Large intestine (tissue), 12 donors: ENCODE measurements around the gene TNNT2. TPM values are rescaled to one million over a fixed set of nuclear protein-coding genes. Genes with fewer than 3 reads are reported as not detected.

Experiments used
- DNase-seq, 2 donors: peaks; one replicate each; pipeline versions ENCODE4 v3.0.0 to v3.0.0-alpha.2; 2013
- H3K27ac ChIP-seq: one replicate; pipeline ENCODE4 v1.5.1; 2013; ENCODE audit warnings: low read length
- H3K27me3 ChIP-seq: 2 replicates; pipeline ENCODE4 v1.6.1; 2013; ENCODE audit warnings: low read length; ENCODE audit not compliant: control insufficient read depth, insufficient read depth
- H3K36me3 ChIP-seq: 2 replicates; pipeline ENCODE4 v1.6.1; 2013; ENCODE audit warnings: low read length; ENCODE audit not compliant: control insufficient read depth, insufficient read depth
- H3K4me1 ChIP-seq: one replicate; pipeline ENCODE4 v1.6.1; 2013; ENCODE audit warnings: low read length; ENCODE audit not compliant: control insufficient read depth, insufficient read depth
- H3K4me3 ChIP-seq: one replicate; pipeline ENCODE4 v1.5.1; 2013; ENCODE audit warnings: low read length
- H3K9me3 ChIP-seq: one replicate; pipeline ENCODE4 v1.6.1; 2013; ENCODE audit warnings: mild to moderate bottlenecking, low read depth, low read length, moderate library complexity; ENCODE audit not compliant: control insufficient read depth
- WGBS: methylation state at CpG from one replicate; pipeline ENCODE4 v1.1.5; 2013; ENCODE audit warnings: low lambda C conversion rate; ENCODE audit not compliant: insufficient coverage; 5-methylcytosine and 5-hydroxymethylcytosine counted together
- long read RNA-seq, 11 donors: transcript quantifications; one replicate each; lab custom pipeline, GENCODE V29; 2026
- polyA plus RNA-seq: library from polyadenylated mRNA; unstranded; fragments of 120-200 nt; gene quantifications from one replicate; pipeline ENCODE4 v1.2.1, GENCODE V29; 2013

TNNT2 gene
- 20.8 TPM for polyA plus RNA-seq
- long read RNA-seq, donor 1 = 0 reads
- long read RNA-seq, donor 2 = 0 reads
- long read RNA-seq, donor 3 = 0 reads
- long read RNA-seq, donor 4 = 0 reads
- long read RNA-seq, donor 5 = 0 reads
- long read RNA-seq, donor 6 = 0 reads
- long read RNA-seq, donor 7 = 0 reads
- long read RNA-seq, donor 8 = 0 reads
- long read RNA-seq, donor 9 = 0 reads
- long read RNA-seq, donor 10 = 0 reads
- long read RNA-seq, donor 11 = 0 reads

DNA sequence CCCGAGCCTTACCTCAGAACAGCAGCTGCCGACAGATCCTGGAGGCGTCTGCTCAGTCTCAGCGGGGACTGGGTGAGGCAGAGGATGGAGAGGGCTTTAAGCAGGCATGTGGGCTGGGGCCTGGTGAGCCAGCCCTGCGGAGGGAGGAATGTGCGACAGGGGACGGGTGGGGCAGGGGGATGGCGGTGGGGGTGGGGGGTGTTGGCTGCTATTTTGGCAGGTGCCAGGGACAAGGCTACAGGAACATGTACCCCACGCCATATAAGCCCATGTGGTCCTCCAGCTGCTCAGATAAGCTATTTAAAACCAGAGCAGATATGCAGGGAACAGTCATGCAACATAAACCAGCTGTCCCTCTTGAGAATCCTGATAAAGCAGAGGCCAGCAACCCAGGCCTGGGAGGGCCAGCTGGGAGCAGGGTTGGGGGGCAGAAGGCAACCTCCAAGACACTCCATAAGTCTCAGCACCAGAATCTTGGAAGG is at the start of gene TNNT2:
TSS of gene TNNT2 (minus strand) at position 70 of the 482 bp plus-strand sequence. CDS start 4,426 bp downstream, outside the sequence.
- peaks cover 11% of the 10 kb centered on the region for H3K4me1 ChIP-seq
- H3K27me3 ChIP-seq = peaks cover 23% of the 10 kb centered on the region
- no peak for DNase-seq
- H3K9me3 ChIP-seq = no peaks in the 10 kb centered on the region
- WGBS = no CpG with 5 or more reads among the region's 9 CpGs
- H3K4me3 ChIP-seq = no peak within 1 kb of the TSS
- no peak within 1 kb of the TSS for H3K27ac ChIP-seq
- H3K36me3 ChIP-seq = peaks cover 15% of the 10 kb centered on the region

DNA sequence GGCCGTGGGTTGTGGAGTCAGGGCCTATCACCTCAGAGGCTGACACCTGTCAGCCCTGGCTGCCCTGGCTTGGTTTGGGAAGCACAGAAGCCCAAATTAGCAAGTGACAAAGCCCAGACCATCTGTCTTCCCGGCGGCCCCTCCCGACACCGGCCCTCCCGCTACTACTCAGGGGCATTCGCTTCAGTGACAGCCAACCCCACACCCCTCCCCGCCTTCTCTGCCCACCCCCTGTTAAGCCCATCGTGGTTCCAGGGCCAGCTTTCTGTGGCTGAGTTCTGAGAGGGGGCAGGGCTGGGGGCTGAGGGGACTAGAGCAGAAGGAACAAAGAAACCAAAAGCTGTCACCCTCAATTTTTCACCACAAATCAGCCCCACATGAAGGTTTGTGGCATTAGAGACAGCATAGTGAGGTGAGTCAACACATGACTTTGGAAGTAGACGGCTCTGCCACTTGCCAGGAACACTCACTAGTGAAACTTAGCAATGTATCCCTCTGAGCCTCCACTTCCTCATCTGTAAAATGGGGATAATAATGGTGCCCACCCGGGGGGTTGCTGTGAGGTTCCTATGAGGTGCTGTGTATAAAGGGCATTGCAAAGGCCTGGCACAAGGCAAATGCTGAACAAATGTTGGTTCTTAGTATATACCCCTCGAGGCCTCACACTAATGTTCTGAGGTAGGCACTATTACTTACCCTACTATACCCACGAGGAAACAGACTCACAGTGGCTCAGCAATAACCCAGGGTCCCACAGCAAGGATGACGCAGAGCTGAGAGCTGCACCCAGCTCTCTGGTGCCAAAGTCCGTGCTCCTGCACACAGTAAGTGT is 49.2 kb upstream of the TNNT2 start:
- no peaks in the 10 kb centered on the region for H3K9me3 ChIP-seq
- no peaks in the 10 kb centered on the region for H3K4me1 ChIP-seq
- no peaks in the 10 kb centered on the region for H3K36me3 ChIP-seq
- H3K27ac ChIP-seq = no peak overlapping the region
- no CpG with 5 or more reads among the region's 15 CpGs for WGBS
- DNase-seq = no peak
- no peaks in the 10 kb centered on the region for H3K27me3 ChIP-seq
- H3K4me3 ChIP-seq = no peak overlapping the region

DNA sequence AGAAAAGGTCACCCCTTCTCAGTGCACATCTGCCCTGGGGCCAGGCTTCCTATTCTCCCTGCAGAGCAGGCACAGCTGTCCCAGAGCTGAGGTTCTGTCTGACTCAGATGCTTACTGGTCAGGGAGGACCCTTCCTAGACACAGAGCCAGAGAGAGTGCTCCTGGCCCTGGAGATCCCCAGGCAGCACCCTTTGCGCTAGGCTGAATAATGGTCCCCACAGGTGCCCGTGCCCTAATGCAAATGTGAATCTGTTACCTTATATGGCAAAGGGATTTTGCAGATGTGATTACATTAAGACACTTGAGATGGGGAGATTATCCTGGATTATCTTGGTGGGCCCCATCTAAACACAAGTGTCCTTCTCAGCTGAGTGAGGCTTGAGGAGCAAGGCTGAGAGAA is 46.7 kb upstream of the TNNT2 start:
- no peaks in the 10 kb centered on the region for H3K4me1 ChIP-seq
- H3K27ac ChIP-seq = no peak overlapping the region
- no peaks in the 10 kb centered on the region for H3K36me3 ChIP-seq
- no peaks in the 10 kb centered on the region for H3K27me3 ChIP-seq
- DNase-seq = no peak
- H3K9me3 ChIP-seq = no peaks in the 10 kb centered on the region
- no peak overlapping the region for H3K4me3 ChIP-seq
- no CpG with 5 or more reads among the region's 2 CpGs for WGBS

DNA sequence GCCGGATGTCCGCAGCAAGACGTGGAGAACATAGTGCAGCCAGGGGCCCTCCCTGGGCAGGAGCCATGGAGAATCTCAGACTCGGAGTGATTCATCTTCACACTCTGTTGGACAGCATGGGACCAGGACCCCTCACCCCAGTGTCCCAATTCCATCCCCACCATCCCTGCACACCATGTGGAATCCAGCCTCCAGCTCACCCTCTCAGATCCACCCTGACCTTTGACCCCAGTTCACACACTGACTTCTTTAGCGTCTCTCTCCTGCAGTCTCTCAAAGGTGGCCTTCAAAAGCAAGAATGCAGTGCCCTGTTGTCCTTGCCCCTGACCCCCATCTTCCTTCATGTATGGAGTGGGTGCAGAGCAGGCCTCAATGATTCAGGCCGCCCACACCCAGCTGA is 46.2 kb upstream of the TNNT2 start:
- no CpG with 5 or more reads among the region's 6 CpGs for WGBS
- Histone ChIP-seq H3K9me3 (no peaks in the 10 kb centered on the region), H3K27ac (no peak overlapping the region), H3K4me3 (no peak overlapping the region), H3K27me3 (no peaks in the 10 kb centered on the region), H3K4me1 (no peaks in the 10 kb centered on the region), H3K36me3 (no peaks in the 10 kb centered on the region)
- no peak for DNase-seq

DNA sequence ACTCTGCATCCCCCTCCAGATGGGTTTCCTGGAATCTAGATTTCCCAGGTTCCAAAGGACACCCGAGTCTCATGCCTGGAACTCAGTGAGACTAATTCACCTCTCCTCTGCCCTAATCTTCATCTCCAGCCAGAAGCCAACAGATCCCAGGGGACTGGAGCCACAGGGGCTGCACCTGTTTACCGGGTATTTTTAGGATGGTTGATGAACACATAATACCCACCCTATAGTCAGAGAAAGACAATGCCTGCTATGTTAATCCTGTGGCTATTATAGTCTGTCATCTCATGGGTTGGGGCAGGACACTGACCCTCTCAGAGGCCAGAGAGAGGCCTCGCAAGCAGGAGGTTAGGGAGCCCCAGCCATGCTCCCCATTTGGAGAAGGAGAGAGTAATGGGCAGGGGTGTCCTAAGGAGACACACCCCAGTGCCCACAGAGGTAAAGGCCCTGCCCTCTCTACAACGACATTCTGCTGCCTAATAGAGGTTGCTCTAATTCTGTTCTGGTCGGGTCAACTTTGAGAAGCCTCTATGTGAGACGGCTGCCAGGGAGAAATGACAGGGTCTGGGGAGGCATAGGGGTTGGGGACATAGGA is 45.1 kb upstream of the TNNT2 start:
- WGBS = no CpG with 5 or more reads among the region's 6 CpGs
- no peaks in the 10 kb centered on the region for H3K4me1 ChIP-seq
- H3K9me3 ChIP-seq = no peaks in the 10 kb centered on the region
- no peak overlapping the region for H3K27ac ChIP-seq
- H3K27me3 ChIP-seq = no peaks in the 10 kb centered on the region
- H3K4me3 ChIP-seq = no peak overlapping the region
- DNase-seq = no peak
- H3K36me3 ChIP-seq = no peaks in the 10 kb centered on the region

DNA sequence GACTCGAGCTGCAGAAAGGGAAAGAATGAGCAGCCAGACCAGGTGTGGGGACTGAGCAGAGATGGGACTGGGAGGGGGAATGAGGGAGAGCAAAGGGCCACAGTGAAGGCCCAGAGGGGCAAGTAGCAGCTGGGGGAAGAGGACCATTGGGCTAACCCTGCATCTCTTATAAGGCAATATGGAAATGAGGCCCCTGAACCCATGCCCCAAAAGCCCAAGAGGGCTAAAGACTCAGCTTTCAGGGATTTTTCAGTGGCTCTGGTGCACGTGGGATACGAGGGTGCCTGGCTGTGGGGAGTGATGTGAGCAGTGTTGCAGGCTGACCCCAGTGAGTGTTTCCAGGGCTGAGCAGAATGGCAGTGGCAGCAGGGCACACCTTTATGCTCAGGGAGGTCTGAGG is 44.5 kb upstream of the TNNT2 start:
- Histone ChIP-seq H3K36me3 (no peaks in the 10 kb centered on the region), H3K4me1 (no peaks in the 10 kb centered on the region), H3K4me3 (no peak overlapping the region), H3K27ac (no peak overlapping the region), H3K27me3 (no peaks in the 10 kb centered on the region), H3K9me3 (no peaks in the 10 kb centered on the region)
- DNase-seq = no peak
- WGBS = no CpG with 5 or more reads among the region's 3 CpGs

DNA sequence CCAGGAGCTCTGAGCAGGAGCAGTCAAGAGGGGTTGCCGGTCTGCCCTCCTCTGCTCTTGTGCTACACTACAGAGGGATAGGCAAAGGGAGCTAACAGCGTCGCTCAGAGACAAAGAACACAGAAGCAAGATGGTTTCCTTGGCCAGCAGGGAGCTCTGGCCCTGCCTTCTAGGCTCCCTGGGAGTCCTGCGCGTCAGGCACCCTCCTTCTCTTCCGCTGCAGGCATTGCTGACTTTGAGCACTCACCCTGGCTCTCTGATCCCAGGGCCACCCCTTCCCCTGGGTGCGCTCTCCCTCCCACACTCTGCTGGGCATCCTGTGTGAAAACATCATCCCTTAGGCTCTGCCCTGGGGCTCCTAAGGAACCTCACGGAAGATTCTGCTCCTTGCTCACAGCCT is 43.6 kb upstream of the TNNT2 start:
- no peak for DNase-seq
- WGBS = no CpG with 5 or more reads among the region's 8 CpGs
- H3K4me3 ChIP-seq = no peak overlapping the region
- no peaks in the 10 kb centered on the region for H3K9me3 ChIP-seq
- no peak overlapping the region for H3K27ac ChIP-seq
- H3K36me3 ChIP-seq = peaks cover 4% of the 10 kb centered on the region
- H3K27me3 ChIP-seq = no peaks in the 10 kb centered on the region
- H3K4me1 ChIP-seq = no peaks in the 10 kb centered on the region

DNA sequence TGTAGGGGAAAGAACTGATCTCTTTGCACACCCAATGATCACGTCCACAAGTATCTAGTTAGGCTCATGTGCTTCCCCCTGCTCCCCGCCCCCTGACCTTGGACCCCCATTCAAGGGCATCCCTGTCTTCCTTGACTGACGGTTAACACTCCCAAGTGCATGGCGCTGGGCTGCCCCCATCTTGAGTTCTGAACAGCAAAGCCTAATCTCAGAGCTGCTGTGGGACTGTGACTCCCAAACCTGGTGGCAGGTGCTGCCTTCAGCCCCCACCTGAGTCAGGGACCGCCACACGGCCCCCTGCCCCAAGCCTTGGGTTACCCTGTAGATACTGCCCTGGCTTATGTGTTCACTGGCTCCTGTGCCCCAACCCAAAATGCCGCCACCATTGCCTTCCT is 43.1 kb upstream of the TNNT2 start:
- Histone ChIP-seq H3K27ac (no peak overlapping the region), H3K9me3 (no peaks in the 10 kb centered on the region), H3K36me3 (peaks cover 4% of the 10 kb centered on the region), H3K4me1 (no peaks in the 10 kb centered on the region), H3K4me3 (no peak overlapping the region), H3K27me3 (no peaks in the 10 kb centered on the region)
- DNase-seq = no peak
- WGBS = no CpG with 5 or more reads among the region's 7 CpGs

DNA sequence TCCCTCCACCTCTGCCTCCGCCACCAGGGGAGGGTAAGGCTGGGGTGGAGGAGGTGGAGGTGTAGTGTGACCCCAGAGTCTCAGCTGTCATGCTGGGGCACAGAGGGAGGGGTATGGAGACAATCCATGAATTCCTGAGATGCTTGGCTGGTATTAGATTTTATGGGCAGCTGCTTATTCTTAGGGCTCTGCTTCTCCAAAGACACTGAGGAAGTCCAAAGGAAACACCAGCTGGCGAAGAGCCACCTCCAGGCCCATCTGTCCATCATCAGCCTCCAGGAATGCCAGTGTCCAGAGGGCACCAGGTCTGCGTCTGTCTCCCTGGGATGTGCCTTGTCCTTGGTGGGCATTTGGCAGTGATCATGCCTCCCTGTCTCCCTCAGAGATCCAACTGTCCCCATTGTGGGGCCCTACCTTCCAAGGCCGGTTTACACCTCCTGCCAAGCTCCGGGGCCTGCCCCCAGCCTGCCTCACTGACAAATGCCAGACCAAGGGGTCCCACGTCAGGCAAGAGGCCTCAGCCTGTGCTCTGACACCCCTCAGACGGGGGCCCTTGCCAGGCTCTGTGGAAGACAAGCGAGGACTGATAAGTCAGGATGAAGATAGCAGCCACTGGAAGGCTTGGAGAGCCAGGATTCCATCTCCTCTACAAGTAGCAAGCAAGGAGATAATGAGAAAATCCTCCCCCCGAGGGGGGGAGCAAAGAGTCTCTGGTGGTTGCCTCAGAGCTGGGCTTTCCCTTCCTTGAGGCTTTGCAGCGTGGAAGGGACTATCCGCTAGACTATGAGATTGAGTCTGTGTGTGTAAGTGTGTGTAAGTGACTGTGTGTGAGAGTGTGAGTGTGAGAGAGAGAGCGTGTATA is 42.5 kb upstream of the TNNT2 start:
- H3K9me3 ChIP-seq = no peaks in the 10 kb centered on the region
- no peaks in the 10 kb centered on the region for H3K4me1 ChIP-seq
- DNase-seq = no peak
- no peak overlapping the region for H3K4me3 ChIP-seq
- H3K27ac ChIP-seq = no peak overlapping the region
- no CpG with 5 or more reads among the region's 12 CpGs for WGBS
- peaks cover 4% of the 10 kb centered on the region for H3K36me3 ChIP-seq
- no peaks in the 10 kb centered on the region for H3K27me3 ChIP-seq

DNA sequence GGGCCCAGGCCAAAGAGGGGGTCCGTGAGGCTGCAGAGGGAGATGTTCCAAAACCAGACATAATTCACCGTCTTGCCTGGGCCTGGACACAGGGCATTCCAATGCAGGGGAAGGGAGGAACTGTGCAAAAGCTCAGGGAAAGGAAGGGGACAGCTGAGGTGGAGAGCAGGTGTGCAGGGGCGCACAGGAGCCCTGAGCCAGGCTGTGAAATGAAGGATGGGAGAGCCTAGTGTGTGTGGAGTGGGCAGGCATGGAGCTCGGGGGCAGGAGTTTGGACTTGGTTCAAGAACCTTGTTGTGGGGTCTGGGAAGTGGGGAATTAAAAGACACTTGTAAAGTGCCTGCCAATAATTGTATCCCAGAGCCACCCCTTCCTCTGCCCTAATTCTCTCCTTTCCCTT is 41.8 kb upstream of the TNNT2 start:
- Histone ChIP-seq H3K9me3 (no peaks in the 10 kb centered on the region), H3K4me3 (no peak overlapping the region), H3K36me3 (peaks cover 4% of the 10 kb centered on the region), H3K27ac (no peak overlapping the region), H3K27me3 (no peaks in the 10 kb centered on the region), H3K4me1 (no peaks in the 10 kb centered on the region)
- no CpG with 5 or more reads among the region's 4 CpGs for WGBS
- DNase-seq = no peak
